Ishikawa (cell line): ENCODE results near the gene CAMTA1.

ENCODE experiments used
- CEBPB ChIP-seq: IDR thresholded peaks from 2 replicates; pipeline ENCODE4 v1.6.1; 2012
- EGR1 ChIP-seq: IDR thresholded peaks from 2 replicates; pipeline ENCODE4 v1.6.1; 2012
- EP300 ChIP-seq: IDR thresholded peaks from 2 replicates; pipeline ENCODE4 v1.6.1; 2012; ENCODE audit warnings: borderline replicate concordance
- FOXM1 ChIP-seq: IDR thresholded peaks from 2 replicates; pipeline ENCODE4 v1.6.1; 2012; ENCODE audit warnings: low read depth, borderline replicate concordance
- MAX ChIP-seq: IDR thresholded peaks from 2 replicates; pipeline ENCODE4 v1.6.1; 2012
- NFIC ChIP-seq: IDR thresholded peaks from 2 replicates; pipeline ENCODE4 v1.6.1; 2012
- REST ChIP-seq: IDR thresholded peaks from 2 replicates; pipeline ENCODE4 v1.6.1; 2012; ENCODE audit warnings: low read depth, mild to moderate bottlenecking
- TAF1 ChIP-seq: IDR thresholded peaks from 2 replicates; pipeline ENCODE4 v1.6.1; 2012; ENCODE audit warnings: low read depth, mild to moderate bottlenecking

DNA sequence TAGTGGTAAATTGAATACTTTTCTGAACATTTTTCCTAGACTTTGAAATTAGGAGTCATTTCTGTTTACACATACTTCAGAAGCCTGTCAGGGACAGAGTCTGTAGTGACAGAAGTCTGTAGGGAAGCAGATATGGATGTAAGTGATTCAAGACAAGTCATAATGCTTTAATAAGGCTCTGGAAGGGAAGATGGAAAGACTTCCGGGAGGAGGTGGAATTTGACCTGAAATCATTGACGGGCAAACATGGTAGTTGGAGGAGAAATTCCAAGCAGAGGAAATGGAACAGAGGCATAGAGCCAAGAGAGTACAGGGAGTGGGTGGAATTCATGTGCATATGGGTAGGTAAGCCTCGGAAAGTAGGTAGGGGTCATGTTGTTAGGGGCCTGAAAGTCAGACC is 22.5 kb downstream of the CAMTA1 start:
- TF ChIP-seq REST (no peak), EP300 (no peak), EGR1 (no peak), TAF1 (no peak), NFIC (no peak), CEBPB (no peak), FOXM1 (no peak), MAX (no peak)
